Eye (tissue), 1 donor: Measurements from ENCODE around the gene TP53I11.

Experiments
- DNase-seq: peaks from one replicate; pipeline ENCODE4 v3.0.0-alpha.2; 2015

The TP53I11 gene

GRCh38 chr11:44955015-44955738, 4.5 kb upstream of the TP53I11 start:
- DNase-seq = peak; percentile 50

- no peak for DNase-seq
These were observed 3.6 kb upstream of the TP53I11 start for GRCh38 chr11:44954051-44954906.

- no peak for DNase-seq
These were observed 2.0 kb upstream of the TP53I11 start for GRCh38 chr11:44952500-44953260.

GRCh38 chr11:44952082-44952481, 1.4 kb upstream of the TP53I11 start:
- DNase-seq = no peak

GRCh38 chr11:44950031-44950624, 555 bp downstream of the TP53I11 start:
- DNase-seq = peak; percentile 88

GRCh38 chr11:44949160-44950030, 1.3 kb downstream of the TP53I11 start:
- DNase-seq = peak; percentile 87

GRCh38 chr11:44948155-44948554, 2.5 kb downstream of the TP53I11 start:
- DNase-seq = no peak

GRCh38 chr11:44947114-44947513, 3.6 kb downstream of the TP53I11 start:
- no peak for DNase-seq

- DNase-seq = no peak
These were observed 4.4 kb downstream of the TP53I11 start for GRCh38 chr11:44946263-44946662.

GRCh38 chr11:44945666-44946065, 5.0 kb downstream of the TP53I11 start:
- no peak for DNase-seq

GRCh38 chr11:44944853-44945235, 5.8 kb downstream of the TP53I11 start:
- no peak for DNase-seq

GRCh38 chr11:44944181-44944852, 6.4 kb downstream of the TP53I11 start:
- no peak for DNase-seq

- DNase-seq = no peak
These were observed 7.0 kb downstream of the TP53I11 start for GRCh38 chr11:44943696-44944095.

GRCh38 chr11:44943118-44943517, 7.6 kb downstream of the TP53I11 start:
- DNase-seq = no peak

GRCh38 chr11:44942029-44942955, 8.4 kb downstream of the TP53I11 start:
- DNase-seq = no peak

- DNase-seq = no peak
These were observed 9.2 kb downstream of the TP53I11 start for GRCh38 chr11:44941259-44942021.

- no peak for DNase-seq
These were observed 9.8 kb downstream of the TP53I11 start for GRCh38 chr11:44940835-44941234.

GRCh38 chr11:44940404-44940803, 10.3 kb downstream of the TP53I11 start:
- DNase-seq = no peak

GRCh38 chr11:44939673-44940395, 10.8 kb downstream of the TP53I11 start:
- no peak for DNase-seq
